HEK293 (cell line): Measurements from ENCODE around the gene TSTD1.

Experiments
- PRDM1 ChIP-seq: fragments of 450-650 bp; formaldehyde crosslinking; IDR thresholded peaks from 2 replicates; pipeline ENCODE4; 2016; ENCODE audit warnings: missing biosample characterization, missing genetic modification characterization
- PRDM4 ChIP-seq: fragments of 450-650 bp; formaldehyde crosslinking; IDR thresholded peaks from 2 replicates; pipeline ENCODE4 v1.5.1; 2017; ENCODE audit warnings: missing biosample characterization, missing genetic modification characterization
- SP2 ChIP-seq: fragments of 450-650 bp; formaldehyde crosslinking; IDR thresholded peaks from 2 replicates; pipeline ENCODE4 v1.5.1; 2016; ENCODE audit warnings: missing biosample characterization, missing genetic modification characterization
- SP3 ChIP-seq: fragments of 450-650 bp; formaldehyde crosslinking; IDR thresholded peaks from 2 replicates; pipeline ENCODE4 v1.5.1; 2016; ENCODE audit warnings: missing biosample characterization, missing genetic modification characterization
- SP7 ChIP-seq: fragments of 450-650 bp; formaldehyde crosslinking; IDR thresholded peaks from 2 replicates; pipeline ENCODE4 v1.5.1; 2016; ENCODE audit warnings: missing biosample characterization, missing genetic modification characterization
- TRIM28 ChIP-seq: IDR thresholded peaks from 2 replicates; pipeline ENCODE4 v1.6.1; 2011; ENCODE audit warnings: low read length, control low read depth, borderline replicate concordance
- ZFP37 ChIP-seq: fragments of 450-650 bp; formaldehyde crosslinking; IDR thresholded peaks from 2 replicates; pipeline ENCODE4 v1.5.1; 2016; ENCODE audit warnings: missing biosample characterization, missing genetic modification characterization
- ZNF10 ChIP-seq: fragments of 450-650 bp; formaldehyde crosslinking; IDR thresholded peaks from 2 replicates; pipeline ENCODE4 v1.5.1; 2017; ENCODE audit warnings: missing biosample characterization, missing genetic modification characterization
- ZNF121 ChIP-seq: fragments of 450-650 bp; formaldehyde crosslinking; IDR thresholded peaks from 2 replicates; pipeline ENCODE4 v1.5.1; 2016; ENCODE audit warnings: missing biosample characterization, missing genetic modification characterization
- ZNF132 ChIP-seq: fragments of 450-650 bp; formaldehyde crosslinking; IDR thresholded peaks from 2 replicates; pipeline ENCODE4 v1.5.1; 2017; ENCODE audit warnings: missing biosample characterization, missing genetic modification characterization, borderline replicate concordance
- ZNF148 ChIP-seq: fragments of 450-650 bp; formaldehyde crosslinking; IDR thresholded peaks from 2 replicates; pipeline ENCODE4 v1.5.0; 2017; ENCODE audit warnings: missing biosample characterization, missing genetic modification characterization, borderline replicate concordance
- ZNF174 ChIP-seq: fragments of 450-650 bp; formaldehyde crosslinking; IDR thresholded peaks from 2 replicates; pipeline ENCODE4 v1.5.0; 2017; ENCODE audit warnings: missing biosample characterization, mild to moderate bottlenecking, missing genetic modification characterization
- ZNF18 ChIP-seq: fragments of 450-650 bp; formaldehyde crosslinking; IDR thresholded peaks from 2 replicates; pipeline ENCODE4 v1.5.1; 2016; ENCODE audit warnings: missing biosample characterization, missing genetic modification characterization
- ZNF221 ChIP-seq: fragments of 450-650 bp; formaldehyde crosslinking; IDR thresholded peaks from 2 replicates; pipeline ENCODE4 v1.5.1; 2017; ENCODE audit warnings: missing biosample characterization, missing genetic modification characterization, borderline replicate concordance
- ZNF239 ChIP-seq: fragments of 450-650 bp; formaldehyde crosslinking; IDR thresholded peaks from 2 replicates; pipeline ENCODE4 v1.5.1; 2016; ENCODE audit warnings: missing biosample characterization, missing genetic modification characterization
- ZNF292 ChIP-seq: fragments of 450-650 bp; formaldehyde crosslinking; IDR thresholded peaks from 2 replicates; pipeline ENCODE4 v1.5.1; 2016; ENCODE audit warnings: low read depth, missing biosample characterization, missing genetic modification characterization, borderline replicate concordance
- ZNF311 ChIP-seq: fragments of 450-650 bp; formaldehyde crosslinking; IDR thresholded peaks from 2 replicates; pipeline ENCODE4 v1.5.1; 2017; ENCODE audit warnings: missing biosample characterization, missing genetic modification characterization, borderline replicate concordance
- ZNF335 ChIP-seq: fragments of 450-650 bp; formaldehyde crosslinking; conservative IDR thresholded peaks from 2 replicates; pipeline ENCODE4 v1.5.1; 2016; ENCODE audit warnings: missing biosample characterization, missing genetic modification characterization
- ZNF501 ChIP-seq: fragments of 450-650 bp; formaldehyde crosslinking; IDR thresholded peaks from 2 replicates; pipeline ENCODE4 v1.5.1; 2016; ENCODE audit warnings: missing biosample characterization, missing genetic modification characterization
- ZNF510 ChIP-seq: fragments of 450-650 bp; formaldehyde crosslinking; IDR thresholded peaks from 2 replicates; pipeline ENCODE4 v1.5.1; 2018; ENCODE audit warnings: mild to moderate bottlenecking, missing genetic modification characterization, missing biosample characterization; ENCODE audit not compliant: insufficient replicate concordance
- ZNF530 ChIP-seq: fragments of 450-650 bp; formaldehyde crosslinking; IDR thresholded peaks from 2 replicates; pipeline ENCODE4 v1.5.1; 2016; ENCODE audit warnings: low read depth, missing biosample characterization, missing genetic modification characterization
- ZNF560 ChIP-seq: fragments of 450-650 bp; formaldehyde crosslinking; IDR thresholded peaks from 2 replicates; pipeline ENCODE4 v1.5.1; 2017; ENCODE audit warnings: missing biosample characterization, missing genetic modification characterization, borderline replicate concordance
- ZNF571 ChIP-seq: fragments of 450-650 bp; formaldehyde crosslinking; IDR thresholded peaks from 2 replicates; pipeline ENCODE4 v1.5.0; 2017; ENCODE audit warnings: missing biosample characterization, missing genetic modification characterization
- ZNF600 ChIP-seq: fragments of 450-650 bp; formaldehyde crosslinking; IDR thresholded peaks from 2 replicates; pipeline ENCODE4 v1.5.1; 2016; ENCODE audit warnings: missing biosample characterization, missing genetic modification characterization
- ZNF610 ChIP-seq: fragments of 450-650 bp; formaldehyde crosslinking; IDR thresholded peaks from 2 replicates; pipeline ENCODE4 v1.5.1; 2016; ENCODE audit warnings: missing biosample characterization, missing genetic modification characterization, borderline replicate concordance
- ZNF621 ChIP-seq: fragments of 450-650 bp; formaldehyde crosslinking; IDR thresholded peaks from 2 replicates; pipeline ENCODE4 v1.5.1; 2017; ENCODE audit warnings: missing biosample characterization, missing genetic modification characterization
- ZNF629 ChIP-seq: fragments of 450-650 bp; formaldehyde crosslinking; IDR thresholded peaks from 2 replicates; pipeline ENCODE4 v1.5.1; 2017; ENCODE audit warnings: missing biosample characterization, missing genetic modification characterization
- ZNF704 ChIP-seq: fragments of 450-650 bp; formaldehyde crosslinking; IDR thresholded peaks from 2 replicates; pipeline ENCODE4 v1.5.1; 2016; ENCODE audit warnings: missing biosample characterization, missing genetic modification characterization
- ZNF768 ChIP-seq: fragments of 450-650 bp; formaldehyde crosslinking; IDR thresholded peaks from 2 replicates; pipeline ENCODE4 v1.5.1; 2018; ENCODE audit warnings: missing biosample characterization, mild to moderate bottlenecking, missing genetic modification characterization

Gene TSTD1

GRCh38 chr1:161021165-161021969 is 17.4 kb downstream of the TSTD1 start (continued):
- TF ChIP-seq ZNF239 (tag by site-specific recombination) = no peak
- TF ChIP-seq ZNF768 (tag by site-specific recombination) = no peak
- TF ChIP-seq ZNF629 (tag by site-specific recombination) = no peak
- TF ChIP-seq ZNF132 = no peak
- TF ChIP-seq ZNF292 (tag by site-specific recombination) = no peak
- no peak for TF ChIP-seq ZNF571 (tag by site-specific recombination)
- TF ChIP-seq ZNF704 (tag by site-specific recombination) = no peak
- no peak for TF ChIP-seq ZNF174
- peak; percentile 95 for TF ChIP-seq ZNF121 (tag by site-specific recombination)
- 0 out of 2 replicates have a peak, but pooled peaks have one; percentile 34 for TF ChIP-seq ZNF610
- no peak for TF ChIP-seq ZNF148 (tag by site-specific recombination)
- TF ChIP-seq PRDM4 (tag by site-specific recombination) = no peak
- TF ChIP-seq TRIM28 = no peak
- TF ChIP-seq ZNF560 (tag by site-specific recombination) = no peak
- TF ChIP-seq ZNF600 (tag by site-specific recombination) = 0 out of 2 replicates have a peak, but pooled peaks have one; percentile 69
- no peak; the same call in none of the 2 replicates for TF ChIP-seq SP3 (tag by site-specific recombination)
- TF ChIP-seq ZNF621 = no peak
- TF ChIP-seq ZNF530 (tag by site-specific recombination) = no peak
- TF ChIP-seq ZNF501 (tag by site-specific recombination) = no peak
- peak; percentile 82 for TF ChIP-seq PRDM1 (tag by site-specific recombination)
- TF ChIP-seq ZFP37 (tag by site-specific recombination) = no peak
- 0 out of 2 replicates have a peak, but pooled peaks have one; percentile 33 for TF ChIP-seq ZNF335
- no peak for TF ChIP-seq SP7 (tag by site-specific recombination)
- no peak for TF ChIP-seq ZNF311
- no peak for TF ChIP-seq ZNF510 (tag by site-specific recombination)
- peak; percentile 96 for TF ChIP-seq SP2 (tag by site-specific recombination)
- TF ChIP-seq ZNF10 = peak; percentile 98
- TF ChIP-seq ZNF18 (tag by site-specific recombination) = no peak
- TF ChIP-seq ZNF221 (tag by site-specific recombination) = no peak
